ENCODE measurements around the gene FLNB. TPM values are rescaled to one million over a fixed set of nuclear protein-coding genes. Genes with fewer than 3 reads are reported as not detected.
A peak's percentile ranks its signal among the peaks of the same experiment; 100 is the strongest.

Gene FLNB
- total and polyA plus RNA-seq, 2 donors, result 90.5 to 111 TPM

- H3K36me3 ChIP-seq (ENCODE audit: control insufficient read depth in 2 of 2, insufficient read depth in 2 of 2, low read length in 1 of 2), result peaks cover 6 to 7% of the 10 kb centered on the region in 2 donors
- H3K4me1 ChIP-seq (ENCODE audit: control insufficient read depth in 2 of 2, insufficient read depth in 2 of 2, low read length in 2 of 2), result peaks cover 12 to 20% of the 10 kb centered on the region in 2 donors
- DNase-seq (ENCODE audit: low read depth in 6 of 9, low spot score in 9 of 9), result no peak
- no peaks in the 10 kb centered on the region for H3K27me3 ChIP-seq (ENCODE audit: control insufficient read depth in 2 of 2, insufficient read depth in 1 of 2, low read length in 1 of 2)
- 98% methylated on average over 10 of the region's 10 CpGs for WGBS
- H3K27ac ChIP-seq (ENCODE audit: low read depth in 1 of 2, low read length in 1 of 2), result no peak overlapping the region
- no peak overlapping the region for H3K4me3 ChIP-seq (ENCODE audit: low read length in 2 of 2)
- H3K9me3 ChIP-seq (ENCODE audit: control insufficient read depth in 2 of 2, insufficient read depth in 1 of 2, low read length in 1 of 2), result no peaks in the 10 kb centered on the region
Measured at GRCh38 chr3:58064923-58065638, 56.9 kb downstream of the FLNB start.

- no peak overlapping the region for H3K4me3 ChIP-seq (ENCODE audit: low read length in 2 of 2)
- 97% methylated on average over 6 of the region's 6 CpGs for WGBS
- H3K4me1 ChIP-seq (ENCODE audit: control insufficient read depth in 2 of 2, insufficient read depth in 2 of 2, low read length in 2 of 2), result peaks cover 12 to 20% of the 10 kb centered on the region in 2 donors
- no peaks in the 10 kb centered on the region for H3K27me3 ChIP-seq (ENCODE audit: control insufficient read depth in 2 of 2, insufficient read depth in 1 of 2, low read length in 1 of 2)
- H3K36me3 ChIP-seq (ENCODE audit: control insufficient read depth in 2 of 2, insufficient read depth in 2 of 2, low read length in 1 of 2), result peaks cover 4 to 6% of the 10 kb centered on the region in 2 donors
- no peak overlapping the region for H3K27ac ChIP-seq (ENCODE audit: low read depth in 1 of 2, low read length in 1 of 2)
- no peak for DNase-seq (ENCODE audit: low read depth in 6 of 9, low spot score in 9 of 9)
- H3K9me3 ChIP-seq (ENCODE audit: control insufficient read depth in 2 of 2, insufficient read depth in 1 of 2, low read length in 1 of 2), result no peaks in the 10 kb centered on the region
Measured at GRCh38 chr3:58065700-58066167, 57.5 kb downstream of the FLNB start.

- WGBS, result 82% methylated on average over 3 of the region's 3 CpGs
- Histone ChIP-seq H3K4me3 (ENCODE audit: low read length in 2 of 2) (no peak overlapping the region), H3K27ac (ENCODE audit: low read depth in 1 of 2, low read length in 1 of 2) (no peak overlapping the region), H3K36me3 (ENCODE audit: control insufficient read depth in 2 of 2, insufficient read depth in 2 of 2, low read length in 1 of 2) (peaks cover 0 to 4% of the 10 kb centered on the region in 2 donors), H3K9me3 (ENCODE audit: control insufficient read depth in 2 of 2, insufficient read depth in 1 of 2, low read length in 1 of 2) (no peaks in the 10 kb centered on the region), H3K4me1 (ENCODE audit: control insufficient read depth in 2 of 2, insufficient read depth in 2 of 2, low read length in 2 of 2) (peaks cover 12 to 24% of the 10 kb centered on the region in 2 donors), H3K27me3 (ENCODE audit: control insufficient read depth in 2 of 2, insufficient read depth in 1 of 2, low read length in 1 of 2) (no peaks in the 10 kb centered on the region)
- DNase-seq (ENCODE audit: low read depth in 6 of 9, low spot score in 9 of 9), result no peak
Measured at GRCh38 chr3:58066842-58067241, 58.6 kb downstream of the FLNB start.

GRCh38 chr3:58068122-58068809 lies 60.0 kb downstream of the FLNB start:
- no peak for DNase-seq (ENCODE audit: low read depth in 6 of 9, low spot score in 9 of 9)
- WGBS, result 95% methylated on average over 2 of the region's 2 CpGs
- Histone ChIP-seq H3K9me3 (ENCODE audit: control insufficient read depth in 2 of 2, insufficient read depth in 1 of 2, low read length in 1 of 2) (no peaks in the 10 kb centered on the region), H3K4me3 (ENCODE audit: low read length in 2 of 2) (no peak overlapping the region), H3K27me3 (ENCODE audit: control insufficient read depth in 2 of 2, insufficient read depth in 1 of 2, low read length in 1 of 2) (no peaks in the 10 kb centered on the region), H3K36me3 (ENCODE audit: control insufficient read depth in 2 of 2, insufficient read depth in 2 of 2, low read length in 1 of 2) (no peaks in the 10 kb centered on the region), H3K27ac (ENCODE audit: low read depth in 1 of 2, low read length in 1 of 2) (no peak overlapping the region), H3K4me1 (ENCODE audit: control insufficient read depth in 2 of 2, insufficient read depth in 2 of 2, low read length in 2 of 2) (peaks cover 5 to 22% of the 10 kb centered on the region in 2 donors)

- H3K4me1 ChIP-seq (ENCODE audit: control insufficient read depth in 2 of 2, insufficient read depth in 2 of 2, low read length in 2 of 2), result peaks cover 26 to 42% of the 10 kb centered on the region in 2 donors
- no peak overlapping the region for H3K27ac ChIP-seq (ENCODE audit: low read depth in 1 of 2, low read length in 1 of 2)
- H3K36me3 ChIP-seq (ENCODE audit: control insufficient read depth in 2 of 2, insufficient read depth in 2 of 2, low read length in 1 of 2), result no peaks in the 10 kb centered on the region
- no peak for DNase-seq (ENCODE audit: low read depth in 6 of 9, low spot score in 9 of 9)
- H3K4me3 ChIP-seq (ENCODE audit: low read length in 2 of 2), result no peak overlapping the region
- H3K27me3 ChIP-seq (ENCODE audit: control insufficient read depth in 2 of 2, insufficient read depth in 1 of 2, low read length in 1 of 2), result no peaks in the 10 kb centered on the region
- H3K9me3 ChIP-seq (ENCODE audit: control insufficient read depth in 2 of 2, insufficient read depth in 1 of 2, low read length in 1 of 2), result no peaks in the 10 kb centered on the region
- WGBS, result 90% methylated on average over 7 of the region's 7 CpGs
Measured at GRCh38 chr3:58071480-58071971, 63.3 kb downstream of the FLNB start.

- Histone ChIP-seq H3K4me1 (ENCODE audit: control insufficient read depth in 2 of 2, insufficient read depth in 2 of 2, low read length in 2 of 2) (peaks cover 26 to 42% of the 10 kb centered on the region in 2 donors), H3K9me3 (ENCODE audit: control insufficient read depth in 2 of 2, insufficient read depth in 1 of 2, low read length in 1 of 2) (no peaks in the 10 kb centered on the region), H3K27ac (ENCODE audit: low read depth in 1 of 2, low read length in 1 of 2) (peak overlapping the region in 1 of 2 donors; percentile 24)
Measured at GRCh38 chr3:58072052-58072762, 64.0 kb downstream of the FLNB start.

GRCh38 chr3:58072763-58073130 lies 64.5 kb downstream of the FLNB start:
- H3K4me1 ChIP-seq (ENCODE audit: control insufficient read depth in 2 of 2, insufficient read depth in 2 of 2, low read length in 2 of 2), result peaks cover 26 to 42% of the 10 kb centered on the region in 2 donors
- DNase-seq (ENCODE audit: low read depth in 6 of 9, low spot score in 9 of 9), result no peak
- H3K27me3 ChIP-seq (ENCODE audit: control insufficient read depth in 2 of 2, insufficient read depth in 1 of 2, low read length in 1 of 2), result no peaks in the 10 kb centered on the region
- H3K27ac ChIP-seq (ENCODE audit: low read depth in 1 of 2, low read length in 1 of 2), result peak overlapping the region in 1 of 2 donors; percentile 24
- H3K9me3 ChIP-seq (ENCODE audit: control insufficient read depth in 2 of 2, insufficient read depth in 1 of 2, low read length in 1 of 2), result no peaks in the 10 kb centered on the region
- peaks cover 10 to 12% of the 10 kb centered on the region in 2 donors for H3K36me3 ChIP-seq (ENCODE audit: control insufficient read depth in 2 of 2, insufficient read depth in 2 of 2, low read length in 1 of 2)
- H3K4me3 ChIP-seq (ENCODE audit: low read length in 2 of 2), result no peak overlapping the region
- WGBS, result 92% methylated on average over 3 of the region's 3 CpGs

More at GRCh38 chr3:58072052-58072762, 64.0 kb downstream of the FLNB start:
- no peak for DNase-seq (ENCODE audit: low read depth in 6 of 9, low spot score in 9 of 9)
- H3K27me3 ChIP-seq (ENCODE audit: control insufficient read depth in 2 of 2, insufficient read depth in 1 of 2, low read length in 1 of 2), result no peaks in the 10 kb centered on the region
- H3K4me3 ChIP-seq (ENCODE audit: low read length in 2 of 2), result no peak overlapping the region
- peaks cover 5 to 7% of the 10 kb centered on the region in 2 donors for H3K36me3 ChIP-seq (ENCODE audit: control insufficient read depth in 2 of 2, insufficient read depth in 2 of 2, low read length in 1 of 2)
- 92% methylated on average over 14 of the region's 14 CpGs for whole genome bisulfite sequencing

GRCh38 chr3:58073301-58074108 lies 65.3 kb downstream of the FLNB start:
- Histone ChIP-seq H3K27ac (ENCODE audit: low read depth in 1 of 2, low read length in 1 of 2) (peak overlapping the region in 1 of 2 donors; percentile 34), H3K36me3 (ENCODE audit: control insufficient read depth in 2 of 2, insufficient read depth in 2 of 2, low read length in 1 of 2) (peaks cover 15 to 19% of the 10 kb centered on the region in 2 donors), H3K4me3 (ENCODE audit: low read length in 2 of 2) (no peak overlapping the region), H3K4me1 (ENCODE audit: control insufficient read depth in 2 of 2, insufficient read depth in 2 of 2, low read length in 2 of 2) (peaks cover 25 to 40% of the 10 kb centered on the region in 2 donors), H3K9me3 (ENCODE audit: control insufficient read depth in 2 of 2, insufficient read depth in 1 of 2, low read length in 1 of 2) (no peaks in the 10 kb centered on the region), H3K27me3 (ENCODE audit: control insufficient read depth in 2 of 2, insufficient read depth in 1 of 2, low read length in 1 of 2) (no peaks in the 10 kb centered on the region)
- DNase-seq (ENCODE audit: low read depth in 6 of 9, low spot score in 9 of 9), result peak in 1 of 9 donors; percentile 47
- 81% methylated on average over 8 of the region's 8 CpGs for WGBS
